PFSK-1 (cell line): Measurements from ENCODE around the gene ACP5.

Experiments used
- FOXP2 ChIP-seq: optimal IDR thresholded peaks from 2 replicates; pipeline ENCODE3; 2011; ENCODE audit warnings: borderline replicate concordance, control low read depth, inconsistent platforms; ENCODE audit not compliant: insufficient read depth; ENCODE audit errors: extremely low read length, extremely low read depth
- POLR2AphosphoS5 ChIP-seq: IDR thresholded peaks from 2 replicates; pipeline ENCODE4 v1.6.1; 2012; ENCODE audit warnings: low read depth, mild to moderate bottlenecking, control low read depth, low read length, moderate library complexity
- REST ChIP-seq, 2 experiments: IDR thresholded peaks; 2 replicates each; pipeline versions ENCODE4 v1.6.1 to v1.8.0; 2011 to 2012; ENCODE audit warnings: low read depth in 2 of 2, low read length in 2 of 2, control low read depth in 1 of 2, inconsistent platforms in 1 of 2, mild to moderate bottlenecking in 1 of 2, moderate library complexity in 1 of 2; ENCODE audit not compliant: insufficient read depth in 1 of 2
- SIN3A ChIP-seq: IDR thresholded peaks from 2 replicates; pipeline ENCODE4 v1.6.1; 2012; ENCODE audit warnings: mild to moderate bottlenecking, low read length, moderate library complexity, borderline replicate concordance; ENCODE audit not compliant: insufficient read depth
- TAF1 ChIP-seq: IDR thresholded peaks from 2 replicates; pipeline ENCODE4 v1.6.1; 2012; ENCODE audit warnings: low read length, control low read depth, borderline replicate concordance; ENCODE audit not compliant: insufficient read depth

Gene ACP5

GRCh38 chr19:11587975-11588631, 10.7 kb upstream of the ACP5 start:
- TF ChIP-seq SIN3A, result no peak
- TF ChIP-seq TAF1, result no peak
- TF ChIP-seq REST (IDR thresholded peaks at IDR 0.05; ENCODE audit: insufficient read depth in 1 of 2, low read depth in 2 of 2, low read length in 2 of 2), result no peak
- no peak for TF ChIP-seq POLR2AphosphoS5
- no peak for TF ChIP-seq FOXP2

- TF ChIP-seq FOXP2, result no peak
- TF ChIP-seq REST (IDR thresholded peaks at IDR 0.05; ENCODE audit: insufficient read depth in 1 of 2, low read depth in 2 of 2, low read length in 2 of 2), result no peak
- no peak for TF ChIP-seq POLR2AphosphoS5
- TF ChIP-seq TAF1, result no peak
- TF ChIP-seq SIN3A, result no peak
Observed at GRCh38 chr19:11587302-11587974, 10.0 kb upstream of the ACP5 start.

- no peak for TF ChIP-seq SIN3A
- no peak for TF ChIP-seq FOXP2
- TF ChIP-seq POLR2AphosphoS5, result no peak
- TF ChIP-seq TAF1, result no peak
- no peak for TF ChIP-seq REST (IDR thresholded peaks at IDR 0.05; ENCODE audit: insufficient read depth in 1 of 2, low read depth in 2 of 2, low read length in 2 of 2)
Observed at GRCh38 chr19:11586331-11586730, 8.9 kb upstream of the ACP5 start.

GRCh38 chr19:11581740-11582139, 4.3 kb upstream of the ACP5 start:
- TF ChIP-seq FOXP2, result no peak
- TF ChIP-seq TAF1, result no peak
- TF ChIP-seq POLR2AphosphoS5, result no peak
- no peak for TF ChIP-seq SIN3A
- TF ChIP-seq REST (IDR thresholded peaks at IDR 0.05; ENCODE audit: insufficient read depth in 1 of 2, low read depth in 2 of 2, low read length in 2 of 2), result no peak
